Left colon (tissue), 2 donors: Measurements from ENCODE around the gene PXK. TPM values are rescaled to one million over a fixed set of nuclear protein-coding genes. Genes with fewer than 3 reads are reported as not detected.

Experiments used
- ATAC-seq: fragments of 200-7000 bp; cut with Tn5 transposase; one replicate; pipeline ENCODE4 v1.9.1; 2020; ENCODE audit warnings: mild to moderate bottlenecking, moderate library complexity
- DNase-seq, 2 donors: peaks; one replicate each; pipeline ENCODE4 v3.0.0-alpha.2; 2020
- intact Hi-C, 2 donors: fragments of 100-400 bp; cut with DNase I in 1 of 2; cut with micrococcal nuclease in 1 of 2; formaldehyde crosslinking; loops; one replicate each; pipeline versions ENCODE4 v1.11.2 to v1.14.0; 2022; cut with DNase I, micrococcal nuclease
- total RNA-seq, 2 donors: library from RNA; stranded (reverse); fragmentation: NEBNext Ultra II Directional; extraction: Animal tissue kit (Norgen Biotek cat#: 25700); gene quantifications; one replicate each; pipeline ENCODE4 v1.2.1, GENCODE V29; 2021
- donor health status: DM: no; HTN: no; CAD: no.
- donor health status: DM: yes; HTN: yes; CAD: no.

The PXK gene
- total RNA-seq, 2 donors from 2014 or later: 10.2 to 12.6 TPM

GRCh38 chr3:58471025-58471887, 138.6 kb downstream of the PXK start:
- DNase-seq: peak; percentile 34 to 77
- intact Hi-C loops: no loop called here
- ATAC-seq: peak; percentile 94

- no peak for ATAC-seq
- intact Hi-C loops: no loop called here
- no peak for DNase-seq
Observed at GRCh38 chr3:58473275-58473674, 140.6 kb downstream of the PXK start.

GRCh38 chr3:58474348-58474911, 141.7 kb downstream of the PXK start:
- intact Hi-C loops: no loop called here
- DNase-seq (no peak), ATAC-seq (peak; percentile 36)

GRCh38 chr3:58474967-58475578, 142.4 kb downstream of the PXK start:
- intact Hi-C loops: no loop called here
- DNase-seq: no peak
- ATAC-seq: no peak

Other genes with a start within 250 kb of the PXK start
- gene DNASE1L3, start 121.9 kb upstream of the PXK start, total RNA-seq: 1 to 10 TPM; 1.2 to 8.1 TPM
- 10 to 100 TPM; 21.9 to 25.0 TPM for gene ABHD6, start 95.1 kb upstream of the PXK start, total RNA-seq
- 10 to 100 TPM; 19.9 to 21.3 TPM for gene RPP14, start 26.6 kb upstream of the PXK start, total RNA-seq
- gene HTD2, start 26.4 kb upstream of the PXK start, total RNA-seq: 10 to 100 TPM in 1 of 2 donors, 1 to 10 TPM in 1; 8.2 to 13.0 TPM
- gene PDHB, start 100.9 kb downstream of the PXK start, total RNA-seq: 10 to 100 TPM; 59.5 to 73.3 TPM
- 1 to 10 TPM; 5.7 to 6.3 TPM for gene KCTD6, start 159.2 kb downstream of the PXK start, total RNA-seq
- gene ACOX2, start 204.3 kb downstream of the PXK start, total RNA-seq: 10 to 100 TPM; 17.0 to 17.8 TPM
- 10 to 100 TPM in 1 of 2 donors, 1 to 10 TPM in 1; 7.8 to 10.2 TPM for gene FAM107A, start 244.5 kb downstream of the PXK start, total RNA-seq